ENCODE data around the gene MOCOS. TPM values are rescaled to one million over a fixed set of nuclear protein-coding genes. Genes with fewer than 3 reads are reported as not detected.

The MOCOS gene
- polyA plus RNA-seq, 1 donor (not counting 4 experiments of a cell fraction or from before 2014, with no cell fraction given): 2.8 TPM

DNA sequence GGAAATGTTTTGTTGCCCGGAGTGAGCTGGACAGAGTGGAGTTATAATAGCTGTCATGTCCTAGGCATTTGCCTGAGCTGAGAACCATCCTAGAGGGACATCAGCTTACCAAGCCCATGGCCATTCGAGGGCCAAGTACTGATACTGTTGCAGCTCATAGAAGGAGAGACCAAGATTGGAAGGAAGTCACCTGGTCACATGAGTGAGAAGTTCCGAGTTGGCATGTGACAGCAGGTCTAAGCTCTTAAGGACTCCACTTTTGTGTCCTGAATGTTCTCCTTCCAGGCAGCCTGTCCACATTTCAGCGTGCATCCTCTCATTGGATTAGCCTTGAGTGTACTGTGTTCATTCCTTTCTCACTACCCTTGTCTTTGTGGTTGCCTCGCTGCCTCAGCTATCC, 114.6 kb downstream of the MOCOS start:
- TF ChIP-seq, protein P1, sequence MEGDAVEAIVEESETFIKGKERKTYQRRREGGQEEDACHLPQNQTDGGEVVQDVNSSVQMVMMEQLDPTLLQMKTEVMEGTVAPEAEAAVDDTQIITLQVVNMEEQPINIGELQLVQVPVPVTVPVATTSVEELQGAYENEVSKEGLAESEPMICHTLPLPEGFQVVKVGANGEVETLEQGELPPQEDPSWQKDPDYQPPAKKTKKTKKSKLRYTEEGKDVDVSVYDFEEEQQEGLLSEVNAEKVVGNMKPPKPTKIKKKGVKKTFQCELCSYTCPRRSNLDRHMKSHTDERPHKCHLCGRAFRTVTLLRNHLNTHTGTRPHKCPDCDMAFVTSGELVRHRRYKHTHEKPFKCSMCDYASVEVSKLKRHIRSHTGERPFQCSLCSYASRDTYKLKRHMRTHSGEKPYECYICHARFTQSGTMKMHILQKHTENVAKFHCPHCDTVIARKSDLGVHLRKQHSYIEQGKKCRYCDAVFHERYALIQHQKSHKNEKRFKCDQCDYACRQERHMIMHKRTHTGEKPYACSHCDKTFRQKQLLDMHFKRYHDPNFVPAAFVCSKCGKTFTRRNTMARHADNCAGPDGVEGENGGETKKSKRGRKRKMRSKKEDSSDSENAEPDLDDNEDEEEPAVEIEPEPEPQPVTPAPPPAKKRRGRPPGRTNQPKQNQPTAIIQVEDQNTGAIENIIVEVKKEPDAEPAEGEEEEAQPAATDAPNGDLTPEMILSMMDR (optimal IDR thresholded peaks at IDR 0.05 in 1 of 3, IDR thresholded peaks at IDR 0.05 in 1 of 3, conservative IDR thresholded peaks at IDR 0.05 in 1 of 3; ENCODE audit: extremely low read depth in 1 of 3, insufficient read depth in 2 of 3, low read length in 3 of 3): no peak
- TF ChIP-seq EZH2 (IDR thresholded peaks at IDR 0.05; ENCODE audit: low read length): no peak
- H4K20me1 ChIP-seq (ENCODE audit: control insufficient read depth, extremely low read depth, insufficient read depth, low read length): no peaks in the 10 kb centered on the region
- no peaks in the 10 kb centered on the region for H3K27me3 ChIP-seq (ENCODE audit: control insufficient read depth, extremely low read depth, insufficient read depth, low read length)
- peaks cover 9% of the 10 kb centered on the region for H3K4me1 ChIP-seq (ENCODE audit: control insufficient read depth, extremely low read depth, insufficient read depth, low read length)
- H3K36me3 ChIP-seq (ENCODE audit: control insufficient read depth in 2 of 2, extremely low read depth in 1 of 2, insufficient read depth in 2 of 2, low read length in 2 of 2): no peaks in the 10 kb centered on the region
- no peaks in the 10 kb centered on the region for H3K9me3 ChIP-seq (ENCODE audit: control insufficient read depth, low read depth, low read length)
- DNase-seq (ENCODE audit: low read depth, low spot score) (no peak), FAIRE-seq (peak; percentile 60)
- H3K27ac ChIP-seq (ENCODE audit: control insufficient read depth, insufficient read depth, low read length): no peak overlapping the region
- dilution Hi-C loops (cut with MboI; ENCODE audit: extremely low pct_ligation_motif_present, low sequenced_read_pairs): no loop called here
- no peak overlapping the region for H3K4me3 ChIP-seq (ENCODE audit: control insufficient read depth in 2 of 3, extremely low read depth in 1 of 3, insufficient read depth in 2 of 3, low read depth in 1 of 3, low read length in 3 of 3)
- no peak overlapping the region for H3K4me2 ChIP-seq (ENCODE audit: control insufficient read depth, extremely low read depth, insufficient read depth, low read depth, low read length)
- no peaks in the 10 kb centered on the region for H3K9me1 ChIP-seq (ENCODE audit: control insufficient read depth, extremely low read depth, insufficient read depth, low read length)
- H2AFZ ChIP-seq (ENCODE audit: control insufficient read depth, low read length): no peak overlapping the region
- peaks cover 1% of the 10 kb centered on the region for H3K79me2 ChIP-seq (ENCODE audit: control insufficient read depth, insufficient read depth, low read length)
- H3K9ac ChIP-seq (ENCODE audit: control insufficient read depth, extremely low read depth, insufficient read depth, low read length): no peak overlapping the region

DNA sequence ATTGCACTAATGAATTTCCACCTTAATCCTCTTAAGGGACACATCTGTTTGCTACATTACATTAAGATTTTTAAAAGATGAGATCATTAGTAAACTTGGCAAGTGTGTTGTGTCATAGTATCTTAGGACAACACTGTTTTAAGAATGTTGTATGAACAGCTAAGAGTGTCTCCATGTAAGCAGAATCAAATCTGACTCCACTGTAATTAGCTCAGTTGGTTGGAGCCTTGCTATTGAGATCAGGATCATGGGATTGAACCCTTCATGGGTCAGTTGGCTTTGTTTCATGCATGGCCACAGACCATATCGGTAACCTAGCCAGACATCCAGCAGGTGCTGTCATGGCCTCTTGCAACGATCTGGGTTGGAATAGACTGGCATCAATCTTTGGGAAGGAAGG, 115.4 kb downstream of the MOCOS start:
- dilution Hi-C loops (cut with MboI; ENCODE audit: extremely low pct_ligation_motif_present, low sequenced_read_pairs): no loop called here
- H3K79me2 ChIP-seq (ENCODE audit: control insufficient read depth, insufficient read depth, low read length): peaks cover 1% of the 10 kb centered on the region

More for the DNA sequence above, 115.4 kb downstream of the MOCOS start:
- no peak overlapping the region for H3K27ac ChIP-seq (ENCODE audit: control insufficient read depth, insufficient read depth, low read length)
- peaks cover 9% of the 10 kb centered on the region for H3K4me1 ChIP-seq (ENCODE audit: control insufficient read depth, extremely low read depth, insufficient read depth, low read length)
- TF ChIP-seq, protein P1 (optimal IDR thresholded peaks at IDR 0.05 in 1 of 3, IDR thresholded peaks at IDR 0.05 in 1 of 3, conservative IDR thresholded peaks at IDR 0.05 in 1 of 3; ENCODE audit: extremely low read depth in 1 of 3, insufficient read depth in 2 of 3, low read length in 3 of 3): no peak
- TF ChIP-seq EZH2 (IDR thresholded peaks at IDR 0.05; ENCODE audit: low read length): no peak
- no peak overlapping the region for H3K4me3 ChIP-seq (ENCODE audit: control insufficient read depth in 2 of 3, extremely low read depth in 1 of 3, insufficient read depth in 2 of 3, low read depth in 1 of 3, low read length in 3 of 3)
- no peaks in the 10 kb centered on the region for H3K36me3 ChIP-seq (ENCODE audit: control insufficient read depth in 2 of 2, extremely low read depth in 1 of 2, insufficient read depth in 2 of 2, low read length in 2 of 2)
- no peak overlapping the region for H2AFZ ChIP-seq (ENCODE audit: control insufficient read depth, low read length)
- H3K9me3 ChIP-seq (ENCODE audit: control insufficient read depth, low read depth, low read length): no peaks in the 10 kb centered on the region
- no peak for DNase-seq (ENCODE audit: low read depth, low spot score)
- no peaks in the 10 kb centered on the region for H3K27me3 ChIP-seq (ENCODE audit: control insufficient read depth, extremely low read depth, insufficient read depth, low read length)
- H3K4me2 ChIP-seq (ENCODE audit: control insufficient read depth, extremely low read depth, insufficient read depth, low read depth, low read length): no peak overlapping the region
- no peaks in the 10 kb centered on the region for H3K9me1 ChIP-seq (ENCODE audit: control insufficient read depth, extremely low read depth, insufficient read depth, low read length)
- H3K9ac ChIP-seq (ENCODE audit: control insufficient read depth, extremely low read depth, insufficient read depth, low read length): no peak overlapping the region
- FAIRE-seq: peak; percentile 74
- H4K20me1 ChIP-seq (ENCODE audit: control insufficient read depth, extremely low read depth, insufficient read depth, low read length): no peaks in the 10 kb centered on the region

Data from keratinocyte (primary cell).